HG03378 (cell line): ENCODE results near the gene CAPNS2.

Experiments
- ATAC-seq: cut with Tn5 transposase; IDR thresholded peaks from one replicate; pipeline ENCODE4 v1.9.1; 2021; ENCODE audit warnings: mild to moderate bottlenecking, moderate library complexity; ENCODE audit not compliant: unreplicated experiment

Gene CAPNS2

GRCh38 chr16:55566432-55567175 lies at the start of gene CAPNS2:
TSS of gene CAPNS2 (plus strand) at chr16:55566684. CDS start at chr16:55566757, 73 bp downstream.
- no peak for ATAC-seq

GRCh38 chr16:55521792-55522191 lies 44.7 kb upstream of the CAPNS2 start:
- no peak for ATAC-seq

DNA sequence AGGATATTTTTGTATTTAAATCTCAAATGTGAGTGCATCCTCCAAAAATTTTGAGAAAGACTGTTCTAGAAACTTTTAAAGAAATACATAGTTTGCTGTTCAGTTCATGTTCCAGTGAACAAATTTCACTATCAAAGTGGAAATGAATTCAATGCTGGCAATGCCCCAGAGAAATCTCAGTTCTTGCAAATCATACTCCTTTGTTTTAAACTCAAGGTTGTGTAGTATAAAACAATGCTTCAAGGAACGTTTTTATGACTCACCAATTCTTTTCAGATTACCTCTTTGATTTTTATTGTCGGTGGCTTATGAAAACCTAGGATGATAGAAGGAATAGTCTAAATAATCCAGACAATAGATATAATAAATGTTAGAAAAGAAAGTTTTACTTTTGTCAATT lies 40.0 kb upstream of the CAPNS2 start:
- ATAC-seq = no peak

DNA sequence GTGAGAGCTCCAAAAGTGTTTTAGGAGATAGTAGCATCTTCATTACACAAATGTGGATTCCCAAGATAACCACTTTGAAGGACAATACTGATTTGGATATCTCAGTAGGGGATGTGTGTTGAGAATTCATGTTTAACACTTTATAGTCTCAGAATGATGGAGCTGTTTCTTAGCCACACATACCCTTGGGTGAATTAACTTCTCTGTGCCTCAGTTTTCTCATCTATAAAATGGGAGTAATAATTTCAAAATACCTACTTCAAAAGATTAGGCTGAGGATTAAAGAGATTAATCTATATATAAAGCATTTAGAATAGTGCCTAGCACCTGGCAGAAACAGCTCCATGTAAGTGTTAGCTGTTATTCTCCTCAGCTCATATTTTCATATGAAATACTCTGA lies 38.6 kb upstream of the CAPNS2 start:
- no peak for ATAC-seq

DNA sequence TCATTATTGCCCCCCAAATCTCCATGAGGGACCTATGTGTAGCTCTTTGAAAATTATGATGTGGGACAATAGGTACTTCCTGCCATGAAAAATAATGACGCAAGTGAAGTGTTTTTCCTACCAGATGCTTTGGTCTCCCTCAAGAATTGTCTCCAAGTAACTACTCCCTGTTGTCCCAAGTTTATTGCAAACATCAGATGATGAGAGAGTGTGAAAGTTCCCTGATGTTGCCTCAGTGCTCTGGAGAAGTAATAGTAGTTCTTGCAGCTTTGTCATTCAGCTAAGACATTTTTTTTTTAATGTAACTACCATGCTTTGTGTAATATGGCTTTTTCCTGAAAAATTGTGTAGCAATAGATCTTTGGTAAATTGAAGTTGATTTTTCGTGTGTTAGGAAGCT lies 37.5 kb upstream of the CAPNS2 start:
- ATAC-seq = no peak

- ATAC-seq = no peak
Observed at GRCh38 chr16:55530316-55530856, 36.1 kb upstream of the CAPNS2 start.

- ATAC-seq = no peak
Observed at GRCh38 chr16:55532227-55532626, 34.3 kb upstream of the CAPNS2 start.

- ATAC-seq = no peak
Observed at GRCh38 chr16:55534756-55535155, 31.7 kb upstream of the CAPNS2 start.

GRCh38 chr16:55539049-55539448 lies 27.4 kb upstream of the CAPNS2 start:
- no peak for ATAC-seq

DNA sequence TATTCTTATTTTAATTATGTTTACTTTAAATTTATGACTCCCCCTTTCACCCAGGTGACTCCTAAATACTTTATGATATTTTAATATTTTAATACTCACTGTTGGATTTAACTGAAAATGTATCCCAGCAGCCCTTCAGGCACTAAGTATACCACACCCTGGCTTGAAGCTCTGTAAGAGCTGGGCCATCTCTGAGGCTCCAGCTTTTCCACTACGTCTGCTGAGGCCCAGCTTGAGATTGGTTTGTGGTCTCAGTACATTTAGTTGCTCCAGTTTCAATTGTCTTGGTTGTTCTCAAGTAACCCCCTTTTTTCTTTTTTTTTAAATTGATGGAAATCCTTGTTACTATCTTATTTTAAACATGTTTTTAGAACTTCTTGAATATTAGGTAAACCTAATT lies 27.0 kb upstream of the CAPNS2 start:
- ATAC-seq = no peak

- ATAC-seq = no peak
Observed at GRCh38 chr16:55540221-55540620, 26.3 kb upstream of the CAPNS2 start.

- ATAC-seq = no peak
Observed at GRCh38 chr16:55542459-55543082, 23.9 kb upstream of the CAPNS2 start.

GRCh38 chr16:55543472-55543871 lies 23.0 kb upstream of the CAPNS2 start:
- ATAC-seq = no peak

DNA sequence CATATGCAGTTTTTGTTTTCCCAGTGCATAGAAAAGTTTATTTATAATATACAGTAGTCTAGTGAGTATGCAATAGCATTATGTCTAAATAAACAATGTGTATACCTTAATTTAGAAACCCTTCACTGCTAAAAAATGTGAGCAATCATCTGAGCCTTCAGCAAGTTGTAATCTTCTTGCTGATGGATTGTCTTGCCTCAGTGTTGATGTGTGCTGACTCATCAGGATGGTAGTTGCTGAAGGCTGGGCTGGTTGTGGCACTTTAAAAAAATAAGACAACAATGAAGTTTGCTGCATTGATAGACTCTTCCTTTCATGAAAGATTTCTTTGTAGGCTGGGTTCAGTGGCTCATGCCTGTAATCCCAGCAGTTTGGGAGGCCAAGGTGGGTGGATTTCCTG lies 13.9 kb upstream of the CAPNS2 start:
- no peak for ATAC-seq

DNA sequence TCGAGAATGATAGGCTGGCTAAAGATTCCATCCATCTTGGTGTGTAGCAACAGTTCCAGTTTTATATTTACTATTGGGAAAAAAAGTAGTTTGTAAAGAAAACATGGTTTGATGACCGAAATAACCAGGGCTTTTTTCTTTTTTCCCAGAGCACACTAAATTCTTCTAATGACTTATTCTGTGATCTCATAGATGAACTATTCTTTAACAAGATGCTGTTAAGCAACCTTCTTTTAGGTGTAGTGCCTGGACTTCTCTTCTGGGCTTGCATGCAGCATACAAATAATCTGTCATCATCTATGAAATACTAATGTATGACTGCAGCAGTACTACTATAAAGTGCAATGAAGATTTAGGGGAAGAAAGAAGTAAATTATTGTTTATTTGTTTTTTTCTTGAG lies 11.0 kb upstream of the CAPNS2 start:
- ATAC-seq = no peak

DNA sequence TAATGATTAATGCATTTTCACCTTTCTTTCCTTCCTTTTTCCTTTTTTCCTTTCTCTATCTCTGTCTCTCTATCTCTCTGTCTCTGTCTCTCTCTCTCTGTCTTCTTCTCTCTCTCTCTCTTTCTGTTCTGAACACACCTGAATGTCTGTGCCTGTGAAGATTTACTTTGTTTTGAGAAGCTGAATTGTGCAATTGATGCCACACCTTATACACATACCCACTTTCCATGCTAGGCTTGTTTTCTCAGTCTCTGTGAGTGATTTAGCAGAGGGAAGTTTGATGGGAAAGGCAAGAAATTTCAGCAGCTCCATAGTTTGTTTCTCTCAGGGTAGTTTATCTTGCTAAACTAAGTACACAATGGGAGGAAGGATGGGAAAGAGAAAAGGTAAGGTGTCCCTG lies 9.3 kb upstream of the CAPNS2 start:
- ATAC-seq = no peak

GRCh38 chr16:55559233-55559632 lies 7.3 kb upstream of the CAPNS2 start:
- ATAC-seq = no peak

- no peak for ATAC-seq
Observed at GRCh38 chr16:55559933-55560516, 6.5 kb upstream of the CAPNS2 start.

GRCh38 chr16:55561319-55561848 lies 5.1 kb upstream of the CAPNS2 start:
- ATAC-seq = no peak

GRCh38 chr16:55562936-55563335 lies 3.5 kb upstream of the CAPNS2 start:
- ATAC-seq = no peak

- ATAC-seq = no peak
Observed at GRCh38 chr16:55563797-55564196, 2.7 kb upstream of the CAPNS2 start.

DNA sequence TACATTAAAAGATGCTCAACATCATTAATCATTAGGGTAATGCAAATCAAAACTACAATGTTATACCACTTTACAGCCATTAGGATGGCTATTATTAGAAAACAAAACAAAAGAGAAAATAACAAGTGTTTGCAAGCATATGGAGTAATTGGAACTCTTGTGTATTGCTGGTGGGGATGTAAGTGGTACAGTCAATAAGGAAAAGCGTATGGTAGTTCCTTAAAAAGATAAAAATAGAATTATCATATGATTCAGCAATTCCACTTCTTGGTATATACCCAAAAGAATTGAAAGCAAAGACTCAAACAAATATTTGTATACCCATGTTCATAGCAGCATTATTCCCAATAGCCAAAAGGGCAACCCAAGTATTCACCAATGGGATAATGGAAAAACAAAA lies 1.4 kb upstream of the CAPNS2 start:
- ATAC-seq = no peak
